ENCODE data around the gene RTN4IP1.
"Not testable (repeated sequence)": the region's sequence is repeated elsewhere in the genome, so short reads cannot be mapped to it uniquely, and the experiment has no call there.

The RTN4IP1 gene

GRCh38 chr6:106626485-106626884 is 2.8 kb downstream of the RTN4IP1 start:
- DNase-seq = no peak

- no peak for DNase-seq
Observed at GRCh38 chr6:106623039-106623438, 6.3 kb downstream of the RTN4IP1 start.

DNA sequence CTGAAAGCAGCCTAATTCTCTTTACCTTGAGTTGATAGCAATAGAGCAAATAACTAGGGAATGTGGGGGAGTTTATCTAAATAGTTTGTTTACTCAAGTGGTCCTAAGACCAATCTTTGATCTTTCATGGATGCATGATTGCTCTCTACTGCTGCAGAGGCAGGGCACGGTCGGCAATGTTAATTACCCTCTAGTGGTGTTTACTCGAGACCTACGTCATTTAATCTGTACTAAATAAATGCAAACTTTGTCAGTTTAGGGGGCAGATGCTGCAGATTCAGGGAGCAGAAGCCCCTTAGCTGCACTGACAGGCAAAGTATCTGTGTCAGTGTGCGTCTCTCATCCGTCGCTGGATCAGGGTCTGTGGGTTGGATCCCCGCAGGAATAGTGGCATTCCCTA is 6.9 kb downstream of the RTN4IP1 start:
- DNase-seq = no peak

DNA sequence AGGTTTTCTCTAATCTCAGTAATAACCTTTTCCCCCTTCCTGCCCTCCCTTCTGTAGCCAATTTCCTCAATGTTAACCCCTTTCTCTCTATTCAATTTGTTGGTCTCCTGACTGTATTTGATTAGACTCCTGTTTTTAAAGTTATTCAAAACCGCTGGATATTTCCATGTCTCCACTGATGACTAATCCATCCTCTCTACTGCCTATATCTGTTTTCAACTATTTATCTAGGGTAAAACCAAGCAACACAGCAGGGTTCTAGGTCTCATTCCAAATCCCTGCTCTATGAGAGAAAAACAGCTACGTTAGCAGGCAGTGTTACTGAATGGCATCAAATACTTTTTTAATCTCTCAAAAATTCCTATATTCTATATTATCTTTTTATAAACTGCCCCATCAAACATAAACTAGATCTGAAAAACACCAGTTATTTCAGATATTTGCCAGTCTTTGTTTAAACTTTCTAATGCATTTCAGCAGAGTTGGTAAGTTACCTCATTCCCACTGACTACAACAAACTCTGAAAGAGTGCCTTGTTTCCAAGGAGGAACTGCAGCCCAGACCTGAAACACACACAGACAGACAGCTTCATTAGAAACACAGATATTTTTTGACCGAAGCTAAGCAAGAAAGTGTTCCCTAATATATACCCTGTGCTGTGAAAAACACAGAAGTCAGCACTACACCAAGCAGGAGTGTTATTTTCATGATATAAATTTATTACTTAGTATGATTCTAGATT is 8.2 kb downstream of the RTN4IP1 start:
- no peak for DNase-seq

DNA sequence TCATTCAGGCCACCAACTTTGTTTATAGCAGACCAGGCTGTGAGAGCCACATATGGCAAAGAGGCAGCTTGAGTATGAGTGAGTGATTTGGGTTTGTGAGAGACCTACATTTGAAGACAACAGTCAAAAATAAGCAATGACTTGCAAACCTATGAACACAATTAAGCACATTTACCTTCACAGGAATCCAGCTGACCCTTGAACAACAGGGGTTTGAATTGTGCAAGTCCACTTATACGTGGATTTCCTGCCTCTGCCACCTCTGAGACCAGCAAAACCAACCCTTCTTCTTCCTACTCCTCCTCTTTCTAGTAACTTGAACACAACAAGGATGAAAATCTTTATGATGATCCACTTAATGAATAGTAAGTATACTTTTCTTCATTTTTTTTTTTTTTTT is 10.1 kb downstream of the RTN4IP1 start:
- DNase-seq = no peak

GRCh38 chr6:106618324-106618723 is 11.0 kb downstream of the RTN4IP1 start:
- DNase-seq = no peak

DNA sequence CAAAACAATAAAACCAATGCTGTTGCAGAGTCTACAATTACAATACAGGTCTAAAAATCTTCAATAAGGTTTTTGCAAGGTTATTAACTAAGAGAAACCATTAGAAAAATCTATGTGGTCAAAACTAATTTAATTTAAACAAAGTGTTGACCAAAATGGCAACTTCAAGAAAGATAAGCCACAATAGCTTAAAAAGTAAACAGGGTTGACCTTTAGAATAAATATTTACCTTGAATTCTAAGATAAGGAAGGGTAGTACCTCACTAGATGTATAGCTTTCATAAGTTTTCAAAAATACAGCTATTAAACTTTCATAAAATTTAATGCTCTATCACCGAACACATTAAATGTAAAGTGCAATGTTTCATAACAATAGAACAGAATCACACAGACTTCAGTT is 11.4 kb downstream of the RTN4IP1 start:
- no peak for DNase-seq

DNA sequence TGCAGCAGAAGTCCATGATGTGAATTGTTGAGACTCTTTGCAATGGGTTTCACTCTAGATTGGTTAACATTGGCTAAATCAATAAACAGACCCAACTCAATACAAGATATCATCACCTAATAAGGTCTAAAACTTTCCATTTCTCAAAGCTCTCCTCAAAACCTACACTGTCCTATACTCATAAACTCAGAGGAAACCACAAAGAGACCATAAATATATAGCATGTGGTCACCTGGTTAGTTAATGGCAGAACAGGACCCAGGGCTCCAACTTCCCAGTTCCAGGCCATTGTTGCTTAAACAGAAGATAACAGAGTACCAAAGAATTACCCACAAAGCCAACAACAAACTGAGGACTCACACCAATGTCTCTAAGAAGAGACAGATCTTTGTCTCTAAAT is 12.0 kb downstream of the RTN4IP1 start:
- no peak for DNase-seq

DNA sequence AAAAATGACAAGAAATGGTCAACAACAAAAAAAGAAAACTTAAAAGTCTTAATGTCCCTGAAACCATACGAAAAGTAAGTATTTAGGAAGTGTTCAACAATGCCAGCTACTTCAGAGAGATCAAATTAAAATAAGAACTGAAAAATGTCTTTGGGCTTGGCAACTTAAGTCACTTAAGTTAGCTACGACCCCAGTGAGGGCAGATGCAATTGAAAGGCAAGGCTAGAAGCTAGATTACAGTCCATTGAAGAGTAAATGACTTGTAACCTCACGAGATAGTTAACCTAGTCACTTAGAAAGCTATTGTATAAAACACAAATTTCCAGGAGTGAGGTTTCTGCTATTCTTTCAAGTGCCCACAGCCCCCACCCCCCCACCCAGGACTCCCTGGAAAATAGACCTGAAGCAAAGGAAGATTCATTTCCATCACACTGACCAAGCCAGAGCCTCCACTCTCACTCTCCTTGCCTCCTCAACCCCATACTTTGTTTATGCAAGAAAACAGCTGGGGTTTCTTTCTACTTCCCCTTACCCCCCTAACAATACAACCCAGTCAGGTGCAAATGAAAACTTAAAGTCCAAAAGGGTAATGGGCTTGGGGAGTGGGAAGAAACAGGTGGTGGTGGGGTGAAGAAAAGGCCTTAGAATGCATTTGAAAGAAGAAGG is 14.6 kb downstream of the RTN4IP1 start:
- no peak for DNase-seq

DNA sequence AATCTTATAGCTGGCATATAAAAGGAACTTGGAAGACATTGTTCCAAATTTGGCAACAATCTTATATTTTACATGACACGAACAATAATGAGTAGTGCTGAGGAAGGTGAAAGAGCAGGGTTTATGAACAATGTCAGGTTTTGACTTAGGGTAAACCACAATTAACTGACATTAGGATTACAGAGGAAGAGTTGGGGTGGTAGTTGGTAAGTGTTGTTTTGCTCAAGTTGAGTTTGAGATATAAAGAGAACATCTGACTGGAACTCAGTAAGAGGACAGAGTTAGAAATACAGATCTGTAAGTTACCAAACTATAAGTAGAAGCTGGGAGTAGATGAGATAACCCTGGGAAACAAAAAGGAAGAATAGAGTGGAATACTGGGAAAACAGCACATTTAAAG is 15.1 kb downstream of the RTN4IP1 start:
- DNase-seq = no peak

- DNase-seq = no peak
Observed at GRCh38 chr6:106613590-106613989, 15.7 kb downstream of the RTN4IP1 start.

GRCh38 chr6:106612671-106613416 is 16.5 kb downstream of the RTN4IP1 start:
- no peak for DNase-seq

DNA sequence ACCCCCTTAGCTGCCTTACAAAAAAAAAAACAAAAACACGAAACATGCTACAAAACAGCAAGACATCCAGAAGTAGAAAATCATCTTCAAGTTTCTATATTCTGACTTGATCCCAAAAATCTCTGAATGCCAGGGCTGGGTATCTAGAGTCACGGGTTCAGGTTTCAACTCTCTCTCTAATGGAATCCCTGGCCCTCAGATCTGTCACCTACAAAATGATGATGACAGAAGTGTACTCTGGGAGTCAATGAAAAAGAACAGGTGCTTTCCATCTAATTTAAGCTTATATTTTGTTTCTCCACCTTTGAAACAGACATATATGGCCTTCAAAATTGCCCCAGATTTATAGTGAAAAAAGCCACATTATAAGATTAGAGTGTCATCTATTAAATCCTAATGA is 18.3 kb downstream of the RTN4IP1 start:
- DNase-seq = no peak

- no peak for DNase-seq
Observed at GRCh38 chr6:106609699-106610098, 19.6 kb downstream of the RTN4IP1 start.

GRCh38 chr6:106608080-106608668 is 21.1 kb downstream of the RTN4IP1 start:
- no peak for DNase-seq

DNA sequence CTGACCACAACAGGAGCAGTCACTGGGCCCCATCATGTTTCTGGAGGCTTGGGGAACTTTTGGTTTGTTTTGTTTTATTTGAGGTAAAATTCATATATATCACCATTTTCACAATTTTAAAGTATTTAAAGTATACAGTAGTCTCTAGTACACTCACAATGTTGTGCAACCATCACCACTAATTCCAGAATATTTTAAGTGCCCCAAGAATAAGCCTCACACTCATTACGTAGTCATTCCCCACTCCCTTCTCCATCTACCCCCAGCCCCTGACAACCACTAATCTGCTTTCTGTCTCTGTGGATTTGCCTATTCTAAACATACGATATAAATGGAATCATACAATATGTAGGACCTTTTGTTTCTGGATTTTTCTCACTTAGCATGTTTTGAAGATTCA is 29.0 kb downstream of the RTN4IP1 start:
- no peak for DNase-seq

- DNase-seq = no peak
Observed at GRCh38 chr6:106599440-106599839, 29.9 kb downstream of the RTN4IP1 start.

DNA sequence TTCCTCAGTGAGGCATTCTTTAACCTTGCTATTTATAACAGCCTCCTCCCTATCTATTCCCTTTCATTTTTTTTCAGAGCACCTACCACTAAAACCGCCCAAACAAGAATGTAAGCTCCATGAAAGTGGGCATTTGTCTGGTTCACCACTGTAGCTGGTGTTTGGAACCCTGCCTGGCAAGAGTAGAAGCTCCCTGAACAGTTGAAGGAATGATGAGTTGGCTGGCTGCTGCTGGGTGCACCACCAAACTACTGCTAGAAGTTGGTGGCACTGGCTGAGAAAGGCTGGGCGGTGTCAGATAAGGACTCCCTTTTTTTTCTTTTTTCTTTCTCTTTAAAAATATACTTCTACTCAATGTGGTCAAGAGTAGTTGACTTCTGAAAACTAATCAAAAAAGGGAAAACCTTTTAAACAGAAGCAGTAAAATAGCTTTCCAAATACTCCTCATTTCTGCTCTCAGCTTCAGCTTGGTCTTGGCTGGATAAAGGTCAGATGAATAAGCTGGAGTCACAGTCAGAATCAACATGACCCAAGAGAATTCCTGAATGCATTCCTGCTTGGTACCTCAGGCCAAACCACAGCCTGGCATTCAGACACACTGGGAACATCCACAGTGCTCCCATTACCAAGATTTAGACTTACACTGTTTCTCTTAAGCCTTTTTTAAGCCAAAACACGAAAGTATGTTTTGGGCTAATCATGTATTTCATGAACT is 38.0 kb downstream of the RTN4IP1 start:
- DNase-seq = no peak

- DNase-seq = not testable (repeated sequence)
Observed at GRCh38 chr6:106588937-106589336, 40.4 kb downstream of the RTN4IP1 start.

DNA sequence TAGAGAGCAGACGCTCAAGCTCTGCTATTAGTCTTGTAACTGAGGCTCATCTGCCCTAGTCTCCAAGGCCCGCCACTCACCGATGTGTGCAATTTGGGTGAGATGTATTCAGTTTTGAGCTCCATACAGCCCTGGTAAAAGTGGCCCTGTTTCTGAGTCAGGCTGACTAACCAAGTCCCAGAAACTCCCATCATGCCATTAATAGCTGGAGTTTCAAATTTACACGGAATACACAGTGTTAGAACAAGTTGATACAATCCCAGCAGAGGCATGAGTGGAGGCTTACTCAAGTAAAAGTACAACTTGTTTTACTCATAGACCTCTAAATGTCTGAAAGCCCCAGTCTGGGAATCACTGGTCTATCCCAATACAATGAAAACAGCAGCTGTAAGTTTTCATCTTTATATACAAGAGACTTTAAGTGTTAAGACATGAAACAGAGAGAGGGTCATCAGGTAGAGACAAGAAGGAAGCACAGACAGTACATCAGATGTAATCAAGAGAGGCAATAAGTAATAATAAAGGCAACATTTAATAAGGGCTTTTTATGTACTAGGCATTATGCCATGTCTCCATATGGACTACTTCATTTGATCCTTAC is 42.4 kb downstream of the RTN4IP1 start:
- no peak for DNase-seq

GRCh38 chr6:106581468-106581867 is 47.8 kb downstream of the RTN4IP1 start:
- DNase-seq = no peak

DNA sequence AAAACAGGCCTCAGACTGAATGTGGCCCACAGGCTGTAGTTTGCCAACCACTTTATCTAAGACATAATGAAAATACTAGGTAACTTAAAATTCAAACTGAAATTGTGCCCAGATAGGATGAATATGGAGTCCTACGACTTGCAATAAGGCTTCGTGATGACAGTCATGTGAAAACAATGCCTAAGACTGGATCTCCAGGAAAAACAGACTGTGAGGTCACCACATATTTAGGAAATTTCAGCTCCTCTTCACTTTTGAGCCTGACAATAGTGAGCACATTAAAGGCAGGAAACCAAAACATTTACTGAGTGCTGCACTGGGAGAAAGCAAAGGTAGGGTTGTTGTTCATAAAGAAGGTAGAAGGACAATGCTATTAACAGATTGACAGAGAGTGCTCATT is 50.0 kb downstream of the RTN4IP1 start:
- DNase-seq = no peak

Measured in stimulated activated CD4-positive, alpha-beta T cell treated with anti-CD3 and anti-CD28 coated beads, Interleukin-4, amount 100 ng/mL, for 1 hour (primary cell).